Esophagus muscularis mucosa (tissue), 4 donors: ENCODE measurements around the gene C5AR1.

Experiments
- CTCF ChIP-seq, 3 experiments: fragments of 200-600 bp in 2 of 3; fragments of 450-650 bp in 1 of 3; sonication (generic) in 2 of 3; IDR thresholded peaks; one replicate each; pipeline ENCODE4 v1.5.1; 2017 to 2019; ENCODE audit warnings: antibody characterized with exemption in 3 of 3, mild to moderate bottlenecking in 2 of 3, moderate library complexity in 1 of 3
- EP300 ChIP-seq: sonication (generic); formaldehyde crosslinking; IDR thresholded peaks from one replicate; pipeline ENCODE4 v1.6.1; 2017; ENCODE audit warnings: antibody characterized with exemption
- POLR2AphosphoS5 ChIP-seq, 2 donors: sonication (generic); formaldehyde crosslinking; IDR thresholded peaks; one replicate each; pipeline ENCODE4 v1.6.1; 2017; ENCODE audit warnings: antibody characterized with exemption in 2 of 2

- TF ChIP-seq CTCF (IDR thresholded peaks at IDR 0.05) (no peak), POLR2AphosphoS5 (IDR thresholded peaks at IDR 0.05) (no peak), EP300 (no peak)
Measured at GRCh38 chr19:47357788-47358680, 48.4 kb downstream of the C5AR1 start.
